Measurements from ENCODE around the gene ARID1B. TPM values are rescaled to one million over a fixed set of nuclear protein-coding genes. Genes with fewer than 3 reads are reported as not detected.

ARID1B gene
- total and polyA plus RNA-seq, 10 of the 15 experiments (the other 5 are each of a cell fraction or from before 2014, with no cell fraction given), result 24.7 to 133 (median 54.6) TPM

DNA sequence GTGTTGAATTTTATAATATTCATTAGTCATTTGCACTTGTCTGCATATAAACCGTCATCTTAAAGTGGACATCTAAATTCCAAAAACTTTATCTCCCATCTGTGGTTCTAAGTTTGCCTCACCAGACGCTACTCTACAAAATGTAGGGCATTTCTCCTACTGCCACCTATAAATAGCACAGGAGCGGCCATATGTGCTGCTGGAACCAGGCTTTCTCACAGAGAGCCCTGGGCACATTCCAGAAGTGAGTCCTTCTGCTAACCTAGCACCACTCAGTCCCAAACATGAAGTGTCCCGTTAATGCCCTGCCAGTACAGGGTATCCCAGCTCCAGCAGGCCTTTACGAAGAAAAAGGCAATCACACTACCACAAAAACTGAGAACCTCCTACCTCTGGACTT is 392.5 kb downstream of the ARID1B start (continued):
- TF ChIP-seq ETV6 (conservative IDR thresholded peaks at IDR 0.05 in 1 of 2, IDR thresholded peaks at IDR 0.05 in 1 of 2; ENCODE audit: borderline replicate concordance in 1 of 2, low read depth in 1 of 2) (no peak), NRF1 (conservative IDR thresholded peaks at IDR 0.05; ENCODE audit: low read depth, low read length) (no peak), IKZF1 (conservative IDR thresholded peaks at IDR 0.05) (no peak), NFIC (IDR thresholded peaks at IDR 0.05; ENCODE audit: low read depth, low read length) (no peak), RAD21 (IDR thresholded peaks at IDR 0.05; ENCODE audit: insufficient read depth, low read depth, low read length) (no peak), IKZF2 (IDR thresholded peaks at IDR 0.05) (no peak), ZNF622 (IDR thresholded peaks at IDR 0.05) (no peak), GATAD2B (conservative IDR thresholded peaks at IDR 0.05; ENCODE audit: low read depth) (no peak)
- TF ChIP-seq, protein P1, sequence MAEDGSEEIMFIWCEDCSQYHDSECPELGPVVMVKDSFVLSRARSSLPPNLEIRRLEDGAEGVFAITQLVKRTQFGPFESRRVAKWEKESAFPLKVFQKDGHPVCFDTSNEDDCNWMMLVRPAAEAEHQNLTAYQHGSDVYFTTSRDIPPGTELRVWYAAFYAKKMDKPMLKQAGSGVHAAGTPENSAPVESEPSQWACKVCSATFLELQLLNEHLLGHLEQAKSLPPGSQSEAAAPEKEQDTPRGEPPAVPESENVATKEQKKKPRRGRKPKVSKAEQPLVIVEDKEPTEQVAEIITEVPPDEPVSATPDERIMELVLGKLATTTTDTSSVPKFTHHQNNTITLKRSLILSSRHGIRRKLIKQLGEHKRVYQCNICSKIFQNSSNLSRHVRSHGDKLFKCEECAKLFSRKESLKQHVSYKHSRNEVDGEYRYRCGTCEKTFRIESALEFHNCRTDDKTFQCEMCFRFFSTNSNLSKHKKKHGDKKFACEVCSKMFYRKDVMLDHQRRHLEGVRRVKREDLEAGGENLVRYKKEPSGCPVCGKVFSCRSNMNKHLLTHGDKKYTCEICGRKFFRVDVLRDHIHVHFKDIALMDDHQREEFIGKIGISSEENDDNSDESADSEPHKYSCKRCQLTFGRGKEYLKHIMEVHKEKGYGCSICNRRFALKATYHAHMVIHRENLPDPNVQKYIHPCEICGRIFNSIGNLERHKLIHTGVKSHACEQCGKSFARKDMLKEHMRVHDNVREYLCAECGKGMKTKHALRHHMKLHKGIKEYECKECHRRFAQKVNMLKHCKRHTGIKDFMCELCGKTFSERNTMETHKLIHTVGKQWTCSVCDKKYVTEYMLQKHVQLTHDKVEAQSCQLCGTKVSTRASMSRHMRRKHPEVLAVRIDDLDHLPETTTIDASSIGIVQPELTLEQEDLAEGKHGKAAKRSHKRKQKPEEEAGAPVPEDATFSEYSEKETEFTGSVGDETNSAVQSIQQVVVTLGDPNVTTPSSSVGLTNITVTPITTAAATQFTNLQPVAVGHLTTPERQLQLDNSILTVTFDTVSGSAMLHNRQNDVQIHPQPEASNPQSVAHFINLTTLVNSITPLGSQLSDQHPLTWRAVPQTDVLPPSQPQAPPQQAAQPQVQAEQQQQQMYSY (CRISPR knock-in tag; IDR thresholded peaks at IDR 0.05), result no peak
- TF ChIP-seq, protein P2, sequence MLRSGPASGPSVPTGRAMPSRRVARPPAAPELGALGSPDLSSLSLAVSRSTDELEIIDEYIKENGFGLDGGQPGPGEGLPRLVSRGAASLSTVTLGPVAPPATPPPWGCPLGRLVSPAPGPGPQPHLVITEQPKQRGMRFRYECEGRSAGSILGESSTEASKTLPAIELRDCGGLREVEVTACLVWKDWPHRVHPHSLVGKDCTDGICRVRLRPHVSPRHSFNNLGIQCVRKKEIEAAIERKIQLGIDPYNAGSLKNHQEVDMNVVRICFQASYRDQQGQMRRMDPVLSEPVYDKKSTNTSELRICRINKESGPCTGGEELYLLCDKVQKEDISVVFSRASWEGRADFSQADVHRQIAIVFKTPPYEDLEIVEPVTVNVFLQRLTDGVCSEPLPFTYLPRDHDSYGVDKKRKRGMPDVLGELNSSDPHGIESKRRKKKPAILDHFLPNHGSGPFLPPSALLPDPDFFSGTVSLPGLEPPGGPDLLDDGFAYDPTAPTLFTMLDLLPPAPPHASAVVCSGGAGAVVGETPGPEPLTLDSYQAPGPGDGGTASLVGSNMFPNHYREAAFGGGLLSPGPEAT (IDR thresholded peaks at IDR 0.05; ENCODE audit: low read depth), result no peak
- TF ChIP-seq, protein P3, sequence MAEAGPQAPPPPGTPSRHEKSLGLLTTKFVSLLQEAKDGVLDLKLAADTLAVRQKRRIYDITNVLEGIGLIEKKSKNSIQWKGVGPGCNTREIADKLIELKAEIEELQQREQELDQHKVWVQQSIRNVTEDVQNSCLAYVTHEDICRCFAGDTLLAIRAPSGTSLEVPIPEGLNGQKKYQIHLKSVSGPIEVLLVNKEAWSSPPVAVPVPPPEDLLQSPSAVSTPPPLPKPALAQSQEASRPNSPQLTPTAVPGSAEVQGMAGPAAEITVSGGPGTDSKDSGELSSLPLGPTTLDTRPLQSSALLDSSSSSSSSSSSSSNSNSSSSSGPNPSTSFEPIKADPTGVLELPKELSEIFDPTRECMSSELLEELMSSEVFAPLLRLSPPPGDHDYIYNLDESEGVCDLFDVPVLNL (IDR thresholded peaks at IDR 0.05; ENCODE audit: low read depth, low read length), result no peak

All from GM12878 (cell line).